Stomach (tissue), 9 donors: ENCODE results near the gene BBC3. TPM values are rescaled to one million over a fixed set of nuclear protein-coding genes. Genes with fewer than 3 reads are reported as not detected.

ENCODE experiments used
- DNase-seq, 2 donors: peaks; one replicate each; pipeline versions ENCODE4 v3.0.0 to v3.0.0-alpha.2; 2013 to 2019
- H3K27ac ChIP-seq, 5 donors: fragments of 200-600 bp in 4 of 5; sonication (generic) in 4 of 5; one replicate each; pipeline ENCODE4 v1.5.1; 2013 to 2019; ENCODE audit warnings: mild to moderate bottlenecking in 1 of 5, moderate library complexity in 1 of 5
- H3K27me3 ChIP-seq, 3 donors: fragments of 200-600 bp; sonication (generic); one replicate each; pipeline ENCODE4 v1.5.1; 2017 to 2019; ENCODE audit warnings: mixed run types in 1 of 3
- H3K36me3 ChIP-seq, 4 donors: fragments of 200-600 bp; sonication (generic); 1 replicate in 3 of 4; 2 replicates in 1 of 4; pipeline ENCODE4 v1.5.1; 2016 to 2019
- H3K4me1 ChIP-seq, 4 donors: fragments of 200-600 bp; sonication (generic); one replicate each; pipeline ENCODE4 v1.5.1; 2016 to 2019
- H3K4me3 ChIP-seq, 4 donors: fragments of 200-600 bp; sonication (generic) in 3 of 4; one replicate each; pipeline ENCODE4 v1.5.1; 2016 to 2019; ENCODE audit warnings: mild to moderate bottlenecking in 1 of 4
- H3K9me3 ChIP-seq, 4 donors: fragments of 200-600 bp; sonication (generic); one replicate each; pipeline ENCODE4 v1.5.1; 2016 to 2019
- CTCF ChIP-seq, 7 experiments: fragments of 450-650 bp in 4 of 7; fragments of 200-600 bp in 3 of 7; sonication (generic) in 3 of 7; IDR thresholded peaks; one replicate each; pipeline ENCODE4 v1.5.1; 2016 to 2019; ENCODE audit warnings: antibody characterized with exemption in 7 of 7, control low read depth in 2 of 7, mild to moderate bottlenecking in 1 of 7
- EP300 ChIP-seq: sonication (generic); formaldehyde crosslinking; IDR thresholded peaks from one replicate; pipeline ENCODE4 v1.6.1; 2017; ENCODE audit warnings: antibody characterized with exemption
- POLR2A ChIP-seq, 4 donors: fragments of 450-650 bp; IDR thresholded peaks; one replicate each; pipeline ENCODE4 v1.6.1; 2016; ENCODE audit warnings: antibody characterized with exemption in 4 of 4, control low read depth in 2 of 4, mild to moderate bottlenecking in 1 of 4, moderate library complexity in 1 of 4
- POLR2AphosphoS5 ChIP-seq, 3 donors: sonication (generic); formaldehyde crosslinking; IDR thresholded peaks; one replicate each; pipeline ENCODE4 v1.6.1; 2016; ENCODE audit warnings: antibody characterized with exemption in 3 of 3
- WGBS, 5 donors: extraction: QIAGEN DNeasy Blood & Tissue Kit in 3 of 5; methylation state at CpG; one replicate each; pipeline versions ENCODE4 v1.1.5 to v1.1.7; 2013 to 2018; 5-methylcytosine and 5-hydroxymethylcytosine counted together
- intact Hi-C: fragments of 100-400 bp; cut with DNase I; formaldehyde crosslinking; loops from one replicate; pipeline ENCODE4 v1.15.1; 2023; ENCODE audit warnings: low total_unique reads
- polyA plus RNA-seq, 3 donors: library from polyadenylated mRNA; stranded (reverse); fragments of 200-250 nt; gene quantifications; one replicate each; pipeline ENCODE4 v1.2.3, GENCODE V29; 2013
- total RNA-seq, 5 donors: library from RNA; depleted of rRNA; stranded (reverse); fragments of >200 nt; gene quantifications; one replicate each; pipeline versions ENCODE4 v1.1.0 to v1.2.3, GENCODE V29; 2014 to 2016
- donor health status: healthy with polysubstance abuse.
- donor health status: Bipolar disorder and iron deficiency.
- donor health status: healthy.

The BBC3 gene
- total and polyA plus RNA-seq, 8 donors = 2.9 to 69.2 (median 10.9) TPM

- peak overlapping the region in 1 of 4 donors; percentile 1 for H3K4me3 ChIP-seq
- peak; percentile 89 to 96 for DNase-seq
- peaks cover 0 to 32% (median 17%) of the 10 kb centered on the region in 3 donors for H3K27me3 ChIP-seq
- peak overlapping the region in 1 of 5 donors; percentile 58 for H3K27ac ChIP-seq
- no peaks in the 10 kb centered on the region for H3K9me3 ChIP-seq
- TF ChIP-seq POLR2AphosphoS5 (IDR thresholded peaks at IDR 0.05) = no peak
- TF ChIP-seq POLR2A (IDR thresholded peaks at IDR 0.05) = no peak
- TF ChIP-seq CTCF (IDR thresholded peaks at IDR 0.05) = no peak
- TF ChIP-seq EP300 = no peak
- H3K36me3 ChIP-seq = no peaks in the 10 kb centered on the region
- H3K4me1 ChIP-seq = peaks cover 45 to 55% (median 50%) of the 10 kb centered on the region in 4 donors
- WGBS, 5 donors = 5 to 16% (median 9%) methylated on average over 14 to 27 of the region's 27 CpGs
- intact Hi-C loops = no loop called here
Observed at GRCh38 chr19:47240996-47241918, 10.3 kb upstream of the BBC3 start.

GRCh38 chr19:47240556-47240955 lies 9.6 kb upstream of the BBC3 start:
- TF ChIP-seq POLR2AphosphoS5 (IDR thresholded peaks at IDR 0.05) (no peak), CTCF (IDR thresholded peaks at IDR 0.05) (no peak), POLR2A (IDR thresholded peaks at IDR 0.05) (no peak), EP300 (no peak)
- peaks cover 0 to 32% (median 17%) of the 10 kb centered on the region in 3 donors for H3K27me3 ChIP-seq
- no peaks in the 10 kb centered on the region for H3K36me3 ChIP-seq
- no peak overlapping the region for H3K4me3 ChIP-seq
- intact Hi-C loops = no loop called here
- 53 to 66% (median 58%) methylated on average over 6 of the region's 6 CpGs for WGBS, 5 donors
- H3K4me1 ChIP-seq = peaks cover 45 to 55% (median 50%) of the 10 kb centered on the region in 4 donors
- peak overlapping the region in 1 of 5 donors; percentile 58 for H3K27ac ChIP-seq
- no peak for DNase-seq
- no peaks in the 10 kb centered on the region for H3K9me3 ChIP-seq

GRCh38 chr19:47239610-47240296 lies 8.8 kb upstream of the BBC3 start:
- TF ChIP-seq EP300 = no peak
- no peak for TF ChIP-seq CTCF (IDR thresholded peaks at IDR 0.05)
- TF ChIP-seq POLR2AphosphoS5 (IDR thresholded peaks at IDR 0.05) = no peak
- peak; percentile 58 to 92 for DNase-seq
- peaks cover 43 to 52% (median 50%) of the 10 kb centered on the region in 4 donors for H3K4me1 ChIP-seq
- WGBS, 5 donors = 2 to 17% (median 5%) methylated on average over 11 to 61 of the region's 62 CpGs
- peak overlapping the region; percentile 36 to 39 (median 36) for H3K4me3 ChIP-seq
- no peaks in the 10 kb centered on the region for H3K36me3 ChIP-seq
- intact Hi-C loops = no loop called here
- H3K9me3 ChIP-seq = no peaks in the 10 kb centered on the region
- H3K27me3 ChIP-seq = peaks cover 0 to 32% (median 17%) of the 10 kb centered on the region in 3 donors
- peak overlapping the region in 2 of 5 donors; percentile 3 to 58 for H3K27ac ChIP-seq

GRCh38 chr19:47239152-47239551 lies 8.2 kb upstream of the BBC3 start:
- WGBS, 5 donors = 8 to 21% (median 14%) methylated on average over 8 to 16 of the region's 16 CpGs
- intact Hi-C loops = no loop called here
- Histone ChIP-seq H3K4me3 (peak overlapping the region; percentile 36 to 39 (median 36)), H3K27me3 (peaks cover 0 to 32% (median 17%) of the 10 kb centered on the region in 3 donors), H3K4me1 (peaks cover 38 to 46% (median 45%) of the 10 kb centered on the region in 4 donors), H3K27ac (peak overlapping the region in 2 of 5 donors; percentile 3 to 58), H3K9me3 (no peaks in the 10 kb centered on the region), H3K36me3 (no peaks in the 10 kb centered on the region)
- TF ChIP-seq EP300 (no peak), POLR2AphosphoS5 (IDR thresholded peaks at IDR 0.05) (no peak), POLR2A (IDR thresholded peaks at IDR 0.05) (no peak)
- DNase-seq = no peak
